ENCODE data around the gene DNAH14. TPM values are rescaled to one million over a fixed set of nuclear protein-coding genes. Genes with fewer than 3 reads are reported as not detected.
"Not testable (repeated sequence)": the region's sequence is repeated elsewhere in the genome, so short reads cannot be mapped to it uniquely, and the experiment has no call there.

The DNAH14 gene
- polyA plus RNA-seq, 4 donors = 1.4 to 12.9 (median 3.9) TPM; not detected in 1

- H3K4me3 ChIP-seq (ENCODE audit: low read depth in 1 of 3, low read length in 3 of 3) = no peak overlapping the region
- H3K36me3 ChIP-seq (ENCODE audit: control insufficient read depth in 3 of 3, insufficient read depth in 2 of 3, low read depth in 1 of 3, low read length in 3 of 3) = no peaks in the 10 kb centered on the region
- H3K9me3 ChIP-seq (ENCODE audit: control insufficient read depth in 2 of 2, insufficient read depth in 1 of 2, low read depth in 1 of 2, low read length in 1 of 2) = peaks cover 0 to 3% of the 10 kb centered on the region in 2 donors
- DNase-seq = no peak
- no peaks in the 10 kb centered on the region for H3K4me1 ChIP-seq (ENCODE audit: control insufficient read depth in 3 of 3, insufficient read depth in 2 of 3, low read depth in 1 of 3, low read length in 2 of 3)
- no peak overlapping the region for H3K27ac ChIP-seq (ENCODE audit: low read depth in 1 of 3, low read length in 2 of 3)
- FAIRE-seq = no peak
- WGBS, 3 donors = 78 to 86% (median 85%) methylated on average over 1 of the region's 1 CpG
- H3K27me3 ChIP-seq (ENCODE audit: control insufficient read depth in 3 of 3, insufficient read depth in 3 of 3, low read length in 3 of 3) = no peaks in the 10 kb centered on the region
Measured at GRCh38 chr1:225026701-225027100, 97.2 kb downstream of the DNAH14 start.

DNA sequence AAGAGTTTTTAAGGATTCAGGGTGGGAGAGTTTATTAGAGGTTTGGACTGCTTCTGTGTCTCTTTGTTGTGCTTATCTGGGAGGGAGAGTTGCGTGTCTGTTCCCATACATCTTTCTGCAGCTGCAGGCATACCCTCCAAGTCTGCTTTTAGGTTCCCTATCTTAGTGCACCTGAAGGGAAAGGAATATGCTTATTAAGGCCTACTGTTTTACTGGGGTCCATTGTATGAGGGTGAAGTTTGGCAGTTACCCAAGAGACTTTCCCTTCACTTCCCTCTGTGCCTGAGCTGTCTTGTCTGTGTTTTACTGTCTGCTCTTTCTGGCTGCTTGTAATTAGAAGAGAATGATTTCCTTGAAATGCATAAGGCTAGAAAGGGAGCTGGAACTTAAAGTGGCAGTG lies 107.0 kb downstream of the DNAH14 start:
- not testable (repeated sequence) for H3K4me1 ChIP-seq (ENCODE audit: control insufficient read depth in 3 of 3, insufficient read depth in 2 of 3, low read depth in 1 of 3, low read length in 2 of 3); H3K27me3 ChIP-seq (ENCODE audit: control insufficient read depth in 3 of 3, insufficient read depth in 3 of 3, low read length in 3 of 3); H3K36me3 ChIP-seq (ENCODE audit: control insufficient read depth in 3 of 3, insufficient read depth in 2 of 3, low read depth in 1 of 3, low read length in 3 of 3); H3K27ac ChIP-seq (ENCODE audit: low read depth in 1 of 3, low read length in 2 of 3); FAIRE-seq; DNase-seq; H3K9me3 ChIP-seq (ENCODE audit: control insufficient read depth in 2 of 2, insufficient read depth in 1 of 2, low read depth in 1 of 2, low read length in 1 of 2); H3K4me3 ChIP-seq (ENCODE audit: low read depth in 1 of 3, low read length in 3 of 3)
- WGBS, 3 donors = 67 to 93% (median 81%) methylated on average over 1 of the region's 1 CpG

DNA sequence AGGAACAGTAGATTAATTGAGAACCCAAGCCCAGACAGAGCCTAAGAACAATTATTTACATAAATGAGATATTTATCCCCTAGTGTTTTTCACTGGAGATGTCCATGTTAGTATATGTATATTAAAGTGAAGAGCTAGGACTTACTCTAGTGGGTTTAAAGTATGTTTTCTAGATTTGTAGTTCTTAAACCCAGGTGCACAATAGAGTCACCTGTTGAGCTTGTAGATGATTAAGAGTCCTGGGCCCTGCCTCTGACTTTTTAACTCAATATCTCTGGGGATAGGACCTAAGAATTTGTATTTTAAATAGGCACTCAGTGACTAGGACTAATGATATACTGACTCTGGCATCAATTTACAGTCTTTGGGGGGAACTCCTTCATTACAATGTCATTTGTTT lies 112.8 kb downstream of the DNAH14 start:
- no peaks in the 10 kb centered on the region for H3K36me3 ChIP-seq (ENCODE audit: control insufficient read depth in 3 of 3, insufficient read depth in 2 of 3, low read depth in 1 of 3, low read length in 3 of 3)
- DNase-seq (no peak), FAIRE-seq (no peak)
- H3K27me3 ChIP-seq (ENCODE audit: control insufficient read depth in 3 of 3, insufficient read depth in 3 of 3, low read length in 3 of 3) = no peaks in the 10 kb centered on the region
- H3K27ac ChIP-seq (ENCODE audit: low read depth in 1 of 3, low read length in 2 of 3) = no peak overlapping the region
- no peaks in the 10 kb centered on the region for H3K9me3 ChIP-seq (ENCODE audit: control insufficient read depth in 2 of 2, insufficient read depth in 1 of 2, low read depth in 1 of 2, low read length in 1 of 2)
- H3K4me3 ChIP-seq (ENCODE audit: low read depth in 1 of 3, low read length in 3 of 3) = no peak overlapping the region
- H3K4me1 ChIP-seq (ENCODE audit: control insufficient read depth in 3 of 3, insufficient read depth in 2 of 3, low read depth in 1 of 3, low read length in 2 of 3) = no peaks in the 10 kb centered on the region

GRCh38 chr1:225044258-225044657 lies 114.8 kb downstream of the DNAH14 start:
- no peaks in the 10 kb centered on the region for H3K27me3 ChIP-seq (ENCODE audit: control insufficient read depth in 3 of 3, insufficient read depth in 3 of 3, low read length in 3 of 3)
- H3K27ac ChIP-seq (ENCODE audit: low read depth in 1 of 3, low read length in 2 of 3) = no peak overlapping the region
- H3K9me3 ChIP-seq (ENCODE audit: control insufficient read depth in 2 of 2, insufficient read depth in 1 of 2, low read depth in 1 of 2, low read length in 1 of 2) = no peaks in the 10 kb centered on the region
- H3K4me3 ChIP-seq (ENCODE audit: low read depth in 1 of 3, low read length in 3 of 3) = no peak overlapping the region
- no peaks in the 10 kb centered on the region for H3K36me3 ChIP-seq (ENCODE audit: control insufficient read depth in 3 of 3, insufficient read depth in 2 of 3, low read depth in 1 of 3, low read length in 3 of 3)
- DNase-seq = no peak
- no peaks in the 10 kb centered on the region for H3K4me1 ChIP-seq (ENCODE audit: control insufficient read depth in 3 of 3, insufficient read depth in 2 of 3, low read depth in 1 of 3, low read length in 2 of 3)
- FAIRE-seq = no peak

DNA sequence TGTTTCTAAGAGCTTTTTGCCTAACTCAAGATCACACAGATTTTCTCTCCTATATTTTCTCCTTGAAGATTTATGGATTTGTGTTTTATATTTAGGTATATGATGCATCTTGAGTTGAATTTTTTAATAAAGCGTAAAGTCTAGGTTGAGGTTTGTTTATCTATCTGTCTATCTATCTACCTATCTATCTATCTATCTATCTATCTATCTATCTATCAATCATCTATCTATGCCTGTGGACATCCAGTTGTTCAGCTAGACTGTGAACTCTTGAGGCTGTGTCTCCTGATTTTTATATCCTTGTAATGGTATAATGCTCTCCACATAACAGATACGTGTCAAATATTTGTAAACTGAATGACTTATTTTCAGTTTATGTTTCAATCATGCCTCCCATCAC lies 120.1 kb downstream of the DNAH14 start:
- Histone ChIP-seq H3K4me1 (ENCODE audit: control insufficient read depth in 3 of 3, insufficient read depth in 2 of 3, low read depth in 1 of 3, low read length in 2 of 3) (no peaks in the 10 kb centered on the region), H3K27me3 (ENCODE audit: control insufficient read depth in 3 of 3, insufficient read depth in 3 of 3, low read length in 3 of 3) (no peaks in the 10 kb centered on the region), H3K9me3 (ENCODE audit: control insufficient read depth in 2 of 2, insufficient read depth in 1 of 2, low read depth in 1 of 2, low read length in 1 of 2) (no peaks in the 10 kb centered on the region), H3K36me3 (ENCODE audit: control insufficient read depth in 3 of 3, insufficient read depth in 2 of 3, low read depth in 1 of 3, low read length in 3 of 3) (peaks cover 0 to 2% (median 0%) of the 10 kb centered on the region in 3 donors), H3K27ac (ENCODE audit: low read depth in 1 of 3, low read length in 2 of 3) (no peak overlapping the region), H3K4me3 (ENCODE audit: low read depth in 1 of 3, low read length in 3 of 3) (no peak overlapping the region)
- FAIRE-seq = no peak
- no peak for DNase-seq
- 88 to 97% (median 90%) methylated on average over 2 of the region's 2 CpGs for WGBS, 3 donors

DNA sequence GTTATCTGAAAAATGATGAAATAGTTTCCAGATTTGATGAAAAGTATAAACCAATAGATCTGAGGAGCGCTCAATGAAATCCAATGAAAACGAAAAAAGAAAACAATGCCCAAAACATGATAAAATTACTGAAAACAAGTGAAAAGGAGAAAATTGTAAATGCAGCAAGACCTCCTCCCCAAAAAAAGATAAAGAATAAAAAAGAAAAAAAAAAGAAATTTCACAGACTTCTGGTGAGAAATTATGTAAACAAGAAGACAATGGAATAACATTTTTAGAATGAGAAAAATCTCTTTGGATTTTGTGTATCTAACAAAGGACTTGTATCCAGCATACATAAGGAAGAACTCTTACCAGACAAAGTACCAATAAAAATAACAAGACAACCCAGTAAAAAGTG lies 134.2 kb downstream of the DNAH14 start:
- WGBS, 3 donors = 88 to 98% (median 94%) methylated on average over 2 of the region's 2 CpGs
- Histone ChIP-seq H3K27ac (ENCODE audit: low read depth in 1 of 3, low read length in 2 of 3) (no peak overlapping the region), H3K4me3 (ENCODE audit: low read depth in 1 of 3, low read length in 3 of 3) (no peak overlapping the region), H3K36me3 (ENCODE audit: control insufficient read depth in 3 of 3, insufficient read depth in 2 of 3, low read depth in 1 of 3, low read length in 3 of 3) (no peaks in the 10 kb centered on the region), H3K9me3 (ENCODE audit: control insufficient read depth in 2 of 2, insufficient read depth in 1 of 2, low read depth in 1 of 2, low read length in 1 of 2) (peaks cover 0 to 10% of the 10 kb centered on the region in 2 donors), H3K27me3 (ENCODE audit: control insufficient read depth in 3 of 3, insufficient read depth in 3 of 3, low read length in 3 of 3) (no peaks in the 10 kb centered on the region), H3K4me1 (ENCODE audit: control insufficient read depth in 3 of 3, insufficient read depth in 2 of 3, low read depth in 1 of 3, low read length in 2 of 3) (no peaks in the 10 kb centered on the region)
- FAIRE-seq (no peak), DNase-seq (no peak)

DNA sequence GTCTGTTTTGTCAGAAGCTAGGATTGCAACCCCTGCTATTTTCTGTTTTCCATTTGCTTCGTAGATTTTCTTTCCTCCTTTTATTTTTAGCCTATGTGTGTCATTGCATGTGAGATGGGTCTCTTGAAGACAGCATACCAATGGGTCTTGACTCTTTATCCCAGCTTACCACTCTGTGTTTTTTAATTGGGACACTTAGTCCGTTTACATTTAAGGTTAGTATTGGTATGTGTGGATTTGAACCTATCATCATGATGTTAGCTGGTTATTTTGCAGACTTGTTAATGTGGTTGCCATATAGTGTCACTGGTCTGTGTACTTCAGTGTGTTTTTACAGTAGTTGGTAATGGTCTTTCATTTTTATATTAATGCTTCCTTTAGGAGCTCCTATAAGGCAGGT lies 141.5 kb downstream of the DNAH14 start:
- H3K9me3 ChIP-seq (ENCODE audit: control insufficient read depth in 2 of 2, insufficient read depth in 1 of 2, low read depth in 1 of 2, low read length in 1 of 2) = peaks cover 0 to 32% of the 10 kb centered on the region in 2 donors
- DNase-seq (no peak), FAIRE-seq (no peak)
- peaks cover 0 to 12% (median 0%) of the 10 kb centered on the region in 3 donors for H3K36me3 ChIP-seq (ENCODE audit: control insufficient read depth in 3 of 3, insufficient read depth in 2 of 3, low read depth in 1 of 3, low read length in 3 of 3)
- no peak overlapping the region for H3K27ac ChIP-seq (ENCODE audit: low read depth in 1 of 3, low read length in 2 of 3)
- no peak overlapping the region for H3K4me3 ChIP-seq (ENCODE audit: low read depth in 1 of 3, low read length in 3 of 3)
- no peaks in the 10 kb centered on the region for H3K27me3 ChIP-seq (ENCODE audit: control insufficient read depth in 3 of 3, insufficient read depth in 3 of 3, low read length in 3 of 3)
- no peaks in the 10 kb centered on the region for H3K4me1 ChIP-seq (ENCODE audit: control insufficient read depth in 3 of 3, insufficient read depth in 2 of 3, low read depth in 1 of 3, low read length in 2 of 3)
- 39 to 46% (median 40%) methylated on average over 2 of the region's 2 CpGs for WGBS, 3 donors

- peaks cover 0 to 4% of the 10 kb centered on the region in 2 donors for H3K9me3 ChIP-seq (ENCODE audit: control insufficient read depth in 2 of 2, insufficient read depth in 1 of 2, low read depth in 1 of 2, low read length in 1 of 2)
- no peak overlapping the region for H3K4me3 ChIP-seq (ENCODE audit: low read depth in 1 of 3, low read length in 3 of 3)
- H3K4me1 ChIP-seq (ENCODE audit: control insufficient read depth in 3 of 3, insufficient read depth in 2 of 3, low read depth in 1 of 3, low read length in 2 of 3) = no peaks in the 10 kb centered on the region
- DNase-seq (no peak), FAIRE-seq (no peak)
- no peaks in the 10 kb centered on the region for H3K27me3 ChIP-seq (ENCODE audit: control insufficient read depth in 3 of 3, insufficient read depth in 3 of 3, low read length in 3 of 3)
- H3K27ac ChIP-seq (ENCODE audit: low read depth in 1 of 3, low read length in 2 of 3) = no peak overlapping the region
- WGBS, 3 donors = 75 to 91% (median 91%) methylated on average over 3 of the region's 3 CpGs
- H3K36me3 ChIP-seq (ENCODE audit: control insufficient read depth in 3 of 3, insufficient read depth in 2 of 3, low read depth in 1 of 3, low read length in 3 of 3) = no peaks in the 10 kb centered on the region
Measured at GRCh38 chr1:225097175-225097574, 167.7 kb downstream of the DNAH14 start.

DNA sequence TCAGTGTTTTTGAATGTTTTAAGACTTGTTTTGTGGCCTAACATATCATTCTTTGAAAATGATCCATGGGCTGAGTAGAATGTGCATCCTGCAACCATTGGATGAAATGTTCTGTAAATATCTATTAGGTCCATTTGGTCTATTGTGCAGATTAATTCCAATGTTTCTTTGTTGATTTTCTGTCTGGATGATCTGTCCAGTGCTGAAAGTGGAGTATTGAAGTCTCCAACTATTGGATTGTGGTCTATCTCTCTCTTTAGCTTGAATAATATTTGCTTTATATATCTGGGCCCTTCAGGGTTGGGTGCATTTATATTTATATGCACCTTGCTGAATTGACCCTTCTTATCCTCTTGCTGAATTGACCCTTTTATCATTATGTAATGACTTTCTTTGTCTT lies 181.5 kb downstream of the DNAH14 start:
- DNase-seq = no peak
- H3K27me3 ChIP-seq (ENCODE audit: control insufficient read depth in 3 of 3, insufficient read depth in 3 of 3, low read length in 3 of 3) = no peaks in the 10 kb centered on the region
- H3K36me3 ChIP-seq (ENCODE audit: control insufficient read depth in 3 of 3, insufficient read depth in 2 of 3, low read depth in 1 of 3, low read length in 3 of 3) = no peaks in the 10 kb centered on the region
- H3K4me3 ChIP-seq (ENCODE audit: low read depth in 1 of 3, low read length in 3 of 3) = no peak overlapping the region
- H3K9me3 ChIP-seq (ENCODE audit: control insufficient read depth in 2 of 2, insufficient read depth in 1 of 2, low read depth in 1 of 2, low read length in 1 of 2) = no peaks in the 10 kb centered on the region
- no peaks in the 10 kb centered on the region for H3K4me1 ChIP-seq (ENCODE audit: control insufficient read depth in 3 of 3, insufficient read depth in 2 of 3, low read depth in 1 of 3, low read length in 2 of 3)
- no peak for FAIRE-seq
- H3K27ac ChIP-seq (ENCODE audit: low read depth in 1 of 3, low read length in 2 of 3) = no peak overlapping the region

Measured in small intestine (tissue), 7 donors.